Measurements from ENCODE around the gene PDZRN3.
A peak's percentile ranks its signal among the peaks of the same experiment; 100 is the strongest.

PDZRN3 gene

GRCh38 chr3:73451301-73451944, 173.3 kb downstream of the PDZRN3 start:
- DNase-seq (ENCODE audit: low spot score), result no peak

- DNase-seq (ENCODE audit: low spot score), result no peak
Observed at GRCh38 chr3:73449774-73450173, 175.0 kb downstream of the PDZRN3 start.

- DNase-seq (ENCODE audit: low spot score), result no peak
Observed at GRCh38 chr3:73448761-73449301, 175.9 kb downstream of the PDZRN3 start.

GRCh38 chr3:73448041-73448440, 176.7 kb downstream of the PDZRN3 start:
- DNase-seq (ENCODE audit: low spot score), result no peak

- no peak for DNase-seq (ENCODE audit: low spot score)
Observed at GRCh38 chr3:73447111-73447510, 177.6 kb downstream of the PDZRN3 start.

GRCh38 chr3:73446467-73447110, 178.2 kb downstream of the PDZRN3 start:
- no peak for DNase-seq (ENCODE audit: low spot score)

- DNase-seq (ENCODE audit: low spot score), result no peak
Observed at GRCh38 chr3:73442886-73443285, 181.9 kb downstream of the PDZRN3 start.

- no peak for DNase-seq (ENCODE audit: low spot score)
Observed at GRCh38 chr3:73442152-73442551, 182.6 kb downstream of the PDZRN3 start.

GRCh38 chr3:73437828-73438227, 186.9 kb downstream of the PDZRN3 start:
- no peak for DNase-seq (ENCODE audit: low spot score)

GRCh38 chr3:73435055-73435454, 189.7 kb downstream of the PDZRN3 start:
- DNase-seq (ENCODE audit: low spot score), result no peak

- no peak for DNase-seq (ENCODE audit: low spot score)
Observed at GRCh38 chr3:73433687-73434086, 191.1 kb downstream of the PDZRN3 start.

- no peak for DNase-seq (ENCODE audit: low spot score)
Observed at GRCh38 chr3:73433079-73433478, 191.7 kb downstream of the PDZRN3 start.

- no peak for DNase-seq (ENCODE audit: low spot score)
Observed at GRCh38 chr3:73432706-73433032, 192.1 kb downstream of the PDZRN3 start.

GRCh38 chr3:73432023-73432705, 192.6 kb downstream of the PDZRN3 start:
- DNase-seq (ENCODE audit: low spot score), result peak; percentile 20

GRCh38 chr3:73431183-73431900, 193.4 kb downstream of the PDZRN3 start:
- no peak for DNase-seq (ENCODE audit: low spot score)

GRCh38 chr3:73427048-73427706, 197.6 kb downstream of the PDZRN3 start:
- DNase-seq (ENCODE audit: low spot score), result no peak

GRCh38 chr3:73426606-73427005, 198.1 kb downstream of the PDZRN3 start:
- DNase-seq (ENCODE audit: low spot score), result no peak

GRCh38 chr3:73423116-73423515, 201.6 kb downstream of the PDZRN3 start:
- no peak for DNase-seq (ENCODE audit: low spot score)

- DNase-seq (ENCODE audit: low spot score), result no peak
Observed at GRCh38 chr3:73422571-73422970, 202.2 kb downstream of the PDZRN3 start.

GRCh38 chr3:73419942-73420341, 204.8 kb downstream of the PDZRN3 start:
- no peak for DNase-seq (ENCODE audit: low spot score)

GRCh38 chr3:73419179-73419803, 205.4 kb downstream of the PDZRN3 start:
- DNase-seq (ENCODE audit: low spot score), result no peak

- DNase-seq (ENCODE audit: low spot score), result no peak
Observed at GRCh38 chr3:73418681-73419080, 206.1 kb downstream of the PDZRN3 start.
